Transverse colon (tissue), 4 donors: Measurements from ENCODE around the gene INA.

Experiments
- EP300 ChIP-seq: sonication (generic); formaldehyde crosslinking; IDR thresholded peaks from one replicate; pipeline ENCODE4 v1.6.1; 2017; ENCODE audit warnings: antibody characterized with exemption, low read depth
- POLR2A ChIP-seq: fragments of 450-650 bp; IDR thresholded peaks from one replicate; pipeline ENCODE4 v1.6.1; 2016; ENCODE audit warnings: antibody characterized with exemption, mild to moderate bottlenecking, moderate library complexity
- POLR2AphosphoS5 ChIP-seq, 3 donors: sonication (generic); formaldehyde crosslinking; IDR thresholded peaks; one replicate each; pipeline ENCODE4 v1.6.1; 2016; ENCODE audit warnings: antibody characterized with exemption in 3 of 3
- TF ChIP-seq, protein P1 (sequence below), 5 experiments: fragments of 200-600 bp in 3 of 5; fragments of 450-650 bp in 2 of 5; sonication (generic) in 3 of 5; IDR thresholded peaks; 1 replicate in 2 of 5; 2 replicates in 3 of 5; pipeline ENCODE4 v1.5.1; 2016 to 2017; ENCODE audit warnings: antibody characterized with exemption in 5 of 5, inconsistent platforms in 3 of 5, mild to moderate bottlenecking in 2 of 5, moderate library complexity in 1 of 5

GRCh38 chr10:103273041-103273441, 3.9 kb upstream of the INA start:
- TF ChIP-seq, protein P1, sequence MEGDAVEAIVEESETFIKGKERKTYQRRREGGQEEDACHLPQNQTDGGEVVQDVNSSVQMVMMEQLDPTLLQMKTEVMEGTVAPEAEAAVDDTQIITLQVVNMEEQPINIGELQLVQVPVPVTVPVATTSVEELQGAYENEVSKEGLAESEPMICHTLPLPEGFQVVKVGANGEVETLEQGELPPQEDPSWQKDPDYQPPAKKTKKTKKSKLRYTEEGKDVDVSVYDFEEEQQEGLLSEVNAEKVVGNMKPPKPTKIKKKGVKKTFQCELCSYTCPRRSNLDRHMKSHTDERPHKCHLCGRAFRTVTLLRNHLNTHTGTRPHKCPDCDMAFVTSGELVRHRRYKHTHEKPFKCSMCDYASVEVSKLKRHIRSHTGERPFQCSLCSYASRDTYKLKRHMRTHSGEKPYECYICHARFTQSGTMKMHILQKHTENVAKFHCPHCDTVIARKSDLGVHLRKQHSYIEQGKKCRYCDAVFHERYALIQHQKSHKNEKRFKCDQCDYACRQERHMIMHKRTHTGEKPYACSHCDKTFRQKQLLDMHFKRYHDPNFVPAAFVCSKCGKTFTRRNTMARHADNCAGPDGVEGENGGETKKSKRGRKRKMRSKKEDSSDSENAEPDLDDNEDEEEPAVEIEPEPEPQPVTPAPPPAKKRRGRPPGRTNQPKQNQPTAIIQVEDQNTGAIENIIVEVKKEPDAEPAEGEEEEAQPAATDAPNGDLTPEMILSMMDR (IDR thresholded peaks at IDR 0.05) = no peak
- no peak for TF ChIP-seq POLR2AphosphoS5 (IDR thresholded peaks at IDR 0.05)
- TF ChIP-seq EP300 = no peak
- TF ChIP-seq POLR2A = no peak
